Ectodermal cell (in vitro differentiated cells): ENCODE measurements around the gene TMEM169.

ENCODE experiments used
- H3K27ac ChIP-seq: 2 replicates; pipeline ENCODE4 v1.7.0; 2013; ENCODE audit warnings: mild to moderate bottlenecking, low read depth, low read length; ENCODE audit not compliant: insufficient read depth, poor library complexity, severe bottlenecking
- H3K27me3 ChIP-seq: 2 replicates; pipeline ENCODE4 v1.7.0; 2013; ENCODE audit warnings: mild to moderate bottlenecking, low read length; ENCODE audit not compliant: insufficient read depth, control insufficient read depth, poor library complexity, severe bottlenecking
- H3K36me3 ChIP-seq: one replicate; pipeline ENCODE4 v1.7.0; 2013; ENCODE audit warnings: low read length; ENCODE audit not compliant: control insufficient read depth, insufficient read depth
- H3K4me1 ChIP-seq: one replicate; pipeline ENCODE4 v1.7.0; 2013; ENCODE audit warnings: low read length; ENCODE audit not compliant: control insufficient read depth, insufficient read depth
- H3K4me3 ChIP-seq: 2 replicates; pipeline ENCODE4 v1.7.0; 2013; ENCODE audit warnings: low read depth, low read length, control low read depth; ENCODE audit not compliant: insufficient read depth
- H3K9me3 ChIP-seq: 2 replicates; pipeline ENCODE4 v1.7.0; 2013; ENCODE audit warnings: mild to moderate bottlenecking, low read length, moderate library complexity; ENCODE audit not compliant: control insufficient read depth
- WGBS, 2 experiments: methylation state at CpG; one replicate each; pipeline ENCODE4 v1.1.7; 2013; ENCODE audit warnings: missing lambda C conversion rate in 2 of 2; 5-methylcytosine and 5-hydroxymethylcytosine counted together

The TMEM169 gene

GRCh38 chr2:216049452-216049851 lies 32.3 kb upstream of the TMEM169 start:
- H3K27me3 ChIP-seq, result no peaks in the 10 kb centered on the region
- no peaks in the 10 kb centered on the region for H3K9me3 ChIP-seq
- H3K4me3 ChIP-seq, result no peak overlapping the region
- no peaks in the 10 kb centered on the region for H3K4me1 ChIP-seq
- no peaks in the 10 kb centered on the region for H3K36me3 ChIP-seq
- WGBS, 2 experiments, result 91% methylated on average over 2 of the region's 2 CpGs
- H3K27ac ChIP-seq, result no peak overlapping the region

DNA sequence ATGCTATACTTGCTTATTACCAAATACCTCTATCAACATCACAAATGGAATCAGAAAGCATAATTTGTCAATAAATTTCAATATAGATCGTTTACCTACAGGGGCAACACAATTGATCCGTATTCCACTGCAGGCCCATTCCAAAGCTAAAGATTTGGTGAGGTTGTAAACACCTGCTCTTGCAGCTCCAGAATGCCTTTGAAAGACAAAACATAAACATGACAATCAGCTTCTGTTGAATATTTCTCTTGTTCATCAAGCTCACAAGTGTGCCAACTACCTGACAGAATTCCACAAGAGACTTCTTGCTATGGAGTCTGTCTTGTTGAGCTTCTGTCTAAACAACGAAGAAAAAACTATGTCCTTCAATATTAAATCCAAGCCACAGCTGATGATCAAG lies 30.4 kb upstream of the TMEM169 start:
- Histone ChIP-seq H3K27me3 (no peaks in the 10 kb centered on the region), H3K4me1 (no peaks in the 10 kb centered on the region), H3K36me3 (no peaks in the 10 kb centered on the region), H3K4me3 (no peak overlapping the region), H3K9me3 (no peaks in the 10 kb centered on the region), H3K27ac (no peak overlapping the region)
- WGBS, 2 experiments, result 89 to 93% methylated on average over 3 of the region's 3 CpGs

DNA sequence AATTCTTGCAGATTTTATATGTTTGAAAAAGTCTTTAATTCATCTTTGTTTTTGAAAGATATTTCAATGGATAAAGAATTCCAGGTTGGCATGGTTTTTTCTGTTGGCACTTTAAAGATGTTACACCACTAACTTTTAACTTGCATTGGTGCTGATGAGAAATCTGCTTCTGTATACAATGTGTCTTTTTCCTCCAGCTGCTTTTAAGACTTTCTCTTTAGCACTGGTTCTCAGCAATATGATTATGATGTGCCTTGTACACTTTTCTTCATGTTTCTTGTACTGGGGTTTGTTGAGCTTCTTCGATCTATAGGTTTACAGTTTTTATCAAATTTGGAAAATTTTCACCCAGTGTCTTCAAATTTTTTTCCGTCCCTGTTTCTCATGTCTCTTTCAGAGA lies 29.3 kb upstream of the TMEM169 start:
- Histone ChIP-seq H3K4me3 (no peak overlapping the region), H3K27me3 (no peaks in the 10 kb centered on the region), H3K4me1 (no peaks in the 10 kb centered on the region), H3K9me3 (no peaks in the 10 kb centered on the region), H3K36me3 (no peaks in the 10 kb centered on the region), H3K27ac (no peak overlapping the region)
- WGBS, 2 experiments, result 77 to 97% methylated on average over 2 of the region's 2 CpGs

GRCh38 chr2:216055680-216056079 lies 26.0 kb upstream of the TMEM169 start:
- Histone ChIP-seq H3K4me3 (no peak overlapping the region), H3K27me3 (no peaks in the 10 kb centered on the region), H3K4me1 (no peaks in the 10 kb centered on the region), H3K9me3 (no peaks in the 10 kb centered on the region), H3K27ac (no peak overlapping the region), H3K36me3 (peaks cover 11% of the 10 kb centered on the region)
- 87 to 91% methylated on average over 4 of the region's 4 CpGs for WGBS, 2 experiments

GRCh38 chr2:216056739-216057138 lies 25.0 kb upstream of the TMEM169 start:
- Histone ChIP-seq H3K27ac (no peak overlapping the region), H3K9me3 (no peaks in the 10 kb centered on the region), H3K36me3 (peaks cover 11% of the 10 kb centered on the region), H3K4me3 (no peak overlapping the region), H3K27me3 (no peaks in the 10 kb centered on the region), H3K4me1 (no peaks in the 10 kb centered on the region)
- 91 to 98% methylated on average over 2 of the region's 3 CpGs for WGBS, 2 experiments

GRCh38 chr2:216057688-216058193 lies 24.0 kb upstream of the TMEM169 start:
- WGBS, 2 experiments, result 88 to 92% methylated on average over 7 of the region's 7 CpGs
- no peaks in the 10 kb centered on the region for H3K9me3 ChIP-seq
- H3K4me1 ChIP-seq, result no peaks in the 10 kb centered on the region
- H3K4me3 ChIP-seq, result no peak overlapping the region
- H3K27ac ChIP-seq, result no peak overlapping the region
- H3K36me3 ChIP-seq, result peaks cover 11% of the 10 kb centered on the region
- H3K27me3 ChIP-seq, result no peaks in the 10 kb centered on the region

GRCh38 chr2:216059233-216059834 lies 22.4 kb upstream of the TMEM169 start:
- no peak overlapping the region for H3K4me3 ChIP-seq
- WGBS, 2 experiments, result 88 to 100% methylated on average over 3 to 5 of the region's 5 CpGs
- no peaks in the 10 kb centered on the region for H3K4me1 ChIP-seq
- no peak overlapping the region for H3K27ac ChIP-seq
- H3K36me3 ChIP-seq, result peaks cover 11% of the 10 kb centered on the region
- H3K27me3 ChIP-seq, result no peaks in the 10 kb centered on the region
- no peaks in the 10 kb centered on the region for H3K9me3 ChIP-seq

DNA sequence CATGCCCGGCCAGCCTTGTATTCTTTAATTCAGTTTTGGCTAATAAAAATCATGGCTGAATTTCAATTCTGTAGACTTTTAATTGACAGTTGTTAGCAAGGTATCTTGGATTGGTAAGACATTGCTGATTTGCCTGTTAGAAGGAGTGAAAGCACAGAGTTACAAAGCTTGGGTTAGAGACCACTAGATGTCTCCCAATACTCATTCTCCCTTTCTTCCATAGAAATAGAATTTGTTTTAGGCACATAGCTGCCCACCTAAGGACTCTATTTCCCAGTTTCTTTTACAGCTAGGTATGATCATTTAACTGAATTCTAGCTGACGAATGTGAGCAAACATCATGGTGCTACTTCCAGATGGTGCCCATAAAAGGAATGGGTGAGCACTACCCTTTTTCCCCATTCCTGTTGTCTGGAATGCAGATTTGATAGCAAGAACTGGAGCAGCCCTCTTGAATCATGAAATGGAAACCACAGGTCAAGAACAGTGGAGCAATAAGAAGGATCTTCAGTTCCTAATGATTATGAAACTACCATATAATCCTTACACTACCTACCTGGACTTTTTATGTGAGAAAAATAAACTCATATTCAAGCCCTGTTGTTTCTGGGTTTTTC lies 17.6 kb upstream of the TMEM169 start:
- no peaks in the 10 kb centered on the region for H3K27me3 ChIP-seq
- H3K4me3 ChIP-seq, result no peak overlapping the region
- H3K9me3 ChIP-seq, result no peaks in the 10 kb centered on the region
- 87 to 94% methylated on average over 2 of the region's 2 CpGs for WGBS, 2 experiments
- no peaks in the 10 kb centered on the region for H3K4me1 ChIP-seq
- H3K36me3 ChIP-seq, result peaks cover 10% of the 10 kb centered on the region
- H3K27ac ChIP-seq, result no peak overlapping the region

DNA sequence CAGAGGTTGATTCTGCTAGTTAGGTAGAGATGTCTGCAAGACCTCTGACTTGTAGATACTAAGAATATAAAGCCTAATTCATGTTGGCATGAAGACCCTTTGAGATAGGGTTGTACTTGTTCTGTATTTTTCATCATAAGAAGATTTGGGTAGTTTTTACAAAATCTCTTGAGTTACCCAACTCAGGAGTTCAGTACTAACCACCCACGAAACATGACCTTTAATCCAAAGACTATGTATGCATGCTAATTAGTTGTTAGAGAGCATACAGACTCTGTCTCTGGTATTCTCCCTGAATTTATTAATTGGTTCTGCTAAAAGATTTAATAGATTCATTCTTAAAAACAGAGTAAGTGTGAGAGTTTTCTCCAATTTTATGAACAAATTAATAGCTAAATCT lies 17.1 kb upstream of the TMEM169 start:
- Histone ChIP-seq H3K4me1 (no peaks in the 10 kb centered on the region), H3K27me3 (no peaks in the 10 kb centered on the region), H3K36me3 (peaks cover 4% of the 10 kb centered on the region), H3K9me3 (no peaks in the 10 kb centered on the region), H3K27ac (no peak overlapping the region), H3K4me3 (no peak overlapping the region)
- 100% methylated on average over 1 of the region's 1 CpG for WGBS, 2 experiments

DNA sequence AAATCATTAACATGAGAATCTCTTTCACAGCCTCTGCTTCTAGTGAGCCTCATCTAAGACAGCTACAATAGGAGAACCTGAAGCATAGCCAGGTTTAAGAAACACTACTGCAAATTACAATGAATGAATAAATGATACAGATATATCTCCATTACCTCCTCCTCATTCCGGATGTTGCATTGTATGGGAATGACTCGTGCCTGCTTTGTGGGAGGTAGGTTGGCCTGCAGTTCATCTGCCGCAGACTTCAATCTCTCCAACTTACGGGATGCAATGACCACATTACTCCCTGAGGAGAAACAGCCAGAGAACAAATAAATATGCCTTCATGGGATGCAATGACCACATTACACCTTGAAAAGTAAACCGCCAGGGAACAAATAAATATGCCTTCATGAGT lies 15.5 kb upstream of the TMEM169 start:
- no peaks in the 10 kb centered on the region for H3K9me3 ChIP-seq
- peaks cover 4% of the 10 kb centered on the region for H3K36me3 ChIP-seq
- WGBS, 2 experiments, result 90% methylated on average over 5 of the region's 5 CpGs
- H3K4me1 ChIP-seq, result no peaks in the 10 kb centered on the region
- H3K27me3 ChIP-seq, result no peaks in the 10 kb centered on the region
- no peak overlapping the region for H3K4me3 ChIP-seq
- H3K27ac ChIP-seq, result no peak overlapping the region
